ENCODE data around the gene ANKRD44.

The ANKRD44 gene

DNA sequence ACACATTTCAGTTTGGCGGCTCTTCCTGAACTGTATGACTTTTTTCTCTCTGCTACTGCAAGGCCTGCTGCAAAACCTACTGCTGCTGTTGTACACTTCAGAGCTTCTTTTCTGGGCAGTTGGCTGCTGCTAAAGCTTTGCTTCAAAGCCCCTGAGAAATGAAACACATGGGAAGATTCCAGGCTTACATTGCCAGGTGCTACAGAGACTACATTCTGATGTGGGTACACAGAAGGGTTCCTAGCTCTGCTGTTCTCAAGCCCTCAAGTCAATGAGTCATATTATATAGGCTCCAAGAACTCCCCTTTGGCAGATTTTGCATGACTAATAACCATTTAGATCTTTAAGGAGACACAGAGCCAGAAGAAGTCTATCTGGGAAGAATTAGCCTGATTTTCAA lies 371.2 kb downstream of the ANKRD44 start:
- DNase-seq: no peak

All from NCI-H2081 (cell line).